NK-92 (cell line): ENCODE measurements around the gene CASP9.
"Not testable (repeated sequence)": the region's sequence is repeated elsewhere in the genome, so short reads cannot be mapped to it uniquely, and the experiment has no call there.

Experiments
- DNase-seq: peaks from one replicate; lab custom pipeline; 2025; ENCODE audit not compliant: unreplicated experiment; lab: John Stamatoyannopoulos, UW

The CASP9 gene

DNA sequence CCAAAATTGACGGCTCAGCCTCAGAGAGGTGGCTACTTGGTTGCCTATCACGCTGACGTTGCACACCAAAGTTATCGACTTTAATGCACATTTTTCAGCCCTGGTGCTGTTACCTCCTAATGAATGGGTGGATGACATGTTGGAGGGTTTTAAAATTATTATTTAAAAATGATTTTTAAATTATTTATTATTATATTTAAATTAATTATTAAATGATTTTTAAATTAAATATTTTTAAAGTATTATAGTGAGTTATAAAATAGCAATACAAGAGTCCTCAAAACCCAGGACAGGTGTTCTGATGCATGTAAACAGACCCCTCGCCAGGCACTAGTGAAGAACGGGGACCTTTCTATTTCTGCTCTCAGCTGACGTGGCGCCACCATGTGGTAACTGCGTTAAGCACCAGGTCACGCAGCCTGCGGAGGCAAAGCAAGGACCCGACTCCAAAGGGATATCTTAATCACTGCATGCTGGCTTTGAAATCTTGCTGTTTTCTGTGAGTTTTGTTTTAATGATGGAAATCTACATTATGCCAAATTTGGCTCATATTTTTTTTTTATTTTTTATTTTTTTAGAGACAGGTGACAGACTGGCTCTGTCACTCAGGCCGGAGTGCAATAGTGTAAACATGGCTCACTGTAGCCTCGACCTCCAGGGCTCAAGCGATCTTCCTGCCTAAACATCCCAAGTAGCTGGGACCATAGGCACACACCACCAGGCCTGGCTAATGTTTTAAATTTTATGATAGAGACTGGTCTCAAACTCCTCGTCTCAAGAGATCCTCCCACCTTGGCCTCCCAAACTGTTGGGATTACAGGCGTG is 22.6 kb downstream of the CASP9 start:
- DNase-seq: no peak

GRCh38 chr1:15500184-15501178 is 23.5 kb downstream of the CASP9 start:
- no peak for DNase-seq

- no peak for DNase-seq
Observed at GRCh38 chr1:15493869-15494390, 30.1 kb downstream of the CASP9 start.

GRCh38 chr1:15492596-15492995 is 31.4 kb downstream of the CASP9 start:
- DNase-seq: no peak

GRCh38 chr1:15491010-15491409 is 33.0 kb downstream of the CASP9 start:
- DNase-seq: not testable (repeated sequence)

GRCh38 chr1:15489052-15489736 is 34.8 kb downstream of the CASP9 start:
- no peak for DNase-seq

DNA sequence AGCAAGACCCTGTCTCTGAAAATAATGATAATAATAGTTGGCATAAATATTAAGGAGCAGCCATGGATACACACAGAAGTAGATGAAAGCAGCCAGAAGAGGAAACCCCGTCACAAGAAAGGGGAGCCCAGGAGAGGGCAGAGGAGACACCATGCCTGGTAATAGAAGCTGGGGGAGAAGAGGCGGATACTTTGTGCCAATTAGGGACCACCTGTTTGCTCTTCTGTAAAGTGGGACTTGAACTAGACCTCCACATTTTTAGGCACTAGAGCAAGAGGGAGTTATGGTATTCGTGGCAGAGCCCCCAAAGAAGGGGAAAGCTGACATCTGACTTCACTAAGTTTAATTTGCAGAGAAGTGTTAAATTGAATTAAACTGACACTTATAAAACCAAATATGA is 35.6 kb downstream of the CASP9 start:
- no peak for DNase-seq

DNA sequence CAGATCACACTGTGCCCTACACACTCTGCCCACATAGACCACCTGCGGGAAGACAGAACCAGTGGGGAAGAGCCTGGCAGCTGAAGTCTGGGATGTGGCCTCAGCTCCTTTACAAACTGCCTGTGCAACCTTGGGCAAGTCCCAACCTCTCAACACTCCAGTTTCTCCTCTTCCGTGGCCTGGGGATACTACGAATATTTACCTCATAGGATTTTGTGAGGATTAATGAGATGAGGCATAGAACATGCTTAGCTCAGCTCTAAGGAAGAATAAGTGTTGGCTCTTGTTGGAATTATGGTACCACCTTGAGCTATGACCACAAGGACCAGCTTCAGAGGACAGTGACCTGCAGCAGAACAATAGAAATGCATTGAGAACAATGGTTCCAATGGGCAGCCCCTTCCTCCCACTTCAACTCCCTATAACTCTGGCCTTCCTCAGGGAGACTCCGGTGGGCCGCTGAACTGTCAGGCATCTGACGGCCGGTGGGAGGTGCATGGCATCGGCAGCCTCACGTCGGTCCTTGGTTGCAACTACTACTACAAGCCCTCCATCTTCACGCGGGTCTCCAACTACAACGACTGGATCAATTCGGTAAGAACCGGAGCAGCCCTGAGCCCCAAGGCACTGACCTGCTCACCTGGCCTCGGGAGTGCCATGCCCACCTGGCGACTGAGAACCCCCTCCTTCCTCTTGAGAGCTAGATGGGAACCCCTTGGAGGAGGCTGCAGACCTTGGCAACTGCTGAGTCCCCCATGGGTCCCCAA is 37.0 kb downstream of the CASP9 start:
- DNase-seq: not testable (repeated sequence)

DNA sequence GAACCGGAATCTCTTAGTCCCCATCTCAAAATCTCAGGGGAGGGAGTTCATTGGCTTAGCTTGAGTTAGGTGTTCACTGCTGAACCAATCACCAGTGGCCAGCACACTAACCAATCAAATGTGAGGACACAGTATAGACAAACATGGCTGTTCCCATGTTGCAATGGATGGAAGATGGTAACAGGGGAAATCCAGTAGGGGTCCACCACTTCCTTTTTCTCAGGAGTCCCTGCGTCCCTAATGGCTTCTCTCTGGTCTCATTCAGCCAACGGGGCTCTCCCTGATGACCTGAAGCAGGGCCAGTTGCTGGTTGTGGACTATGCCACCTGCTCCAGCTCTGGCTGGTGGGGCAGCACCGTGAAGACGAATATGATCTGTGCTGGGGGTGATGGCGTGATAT is 38.4 kb downstream of the CASP9 start:
- DNase-seq: no peak

- not testable (repeated sequence) for DNase-seq
Observed at GRCh38 chr1:15484443-15484842, 39.6 kb downstream of the CASP9 start.

- DNase-seq: no peak
Observed at GRCh38 chr1:15483971-15484370, 40.0 kb downstream of the CASP9 start.

DNA sequence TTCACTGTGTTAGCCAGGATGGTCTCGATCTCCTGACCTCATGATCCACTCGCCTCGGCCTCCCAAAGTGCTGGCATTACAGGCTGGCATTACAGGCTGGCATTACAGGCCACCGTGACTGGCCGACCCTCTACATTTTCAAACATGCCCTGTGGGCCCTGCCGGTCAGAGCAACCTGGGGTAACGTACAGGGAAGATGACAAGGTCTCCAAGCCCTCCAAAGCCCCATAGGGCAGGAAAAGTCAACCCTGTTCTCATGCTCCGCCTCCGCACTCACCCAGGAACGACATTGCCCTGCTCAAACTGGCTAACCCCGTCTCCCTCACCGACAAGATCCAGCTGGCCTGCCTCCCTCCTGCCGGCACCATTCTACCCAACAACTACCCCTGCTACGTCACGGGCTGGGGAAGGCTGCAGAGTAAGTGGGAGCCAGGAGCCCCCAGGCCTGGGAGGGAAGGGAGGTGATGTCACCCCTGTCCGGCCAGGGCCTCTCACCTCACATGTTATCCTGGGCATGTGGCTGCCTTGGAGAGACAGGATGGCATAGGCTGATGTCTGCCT is 41.0 kb downstream of the CASP9 start:
- not testable (repeated sequence) for DNase-seq

DNA sequence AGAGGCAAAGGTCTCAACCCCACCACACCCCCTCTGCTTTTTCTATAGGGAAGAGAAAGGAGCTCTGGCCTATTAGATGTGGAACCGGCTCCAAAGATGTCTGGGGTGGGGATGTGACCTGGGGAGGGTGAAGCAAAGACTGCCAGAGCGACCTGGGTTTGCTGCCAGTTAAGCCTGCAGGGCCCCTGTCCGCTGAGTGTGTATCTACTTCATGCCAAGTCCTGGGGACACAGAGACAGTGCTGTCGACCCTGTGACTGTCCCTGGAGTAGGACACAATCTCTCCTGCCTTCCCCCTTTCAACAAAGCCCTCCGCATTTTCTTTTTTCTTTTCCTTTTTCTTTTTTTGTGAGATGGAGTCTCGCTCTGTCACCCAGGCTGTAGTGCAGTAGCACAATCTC is 41.6 kb downstream of the CASP9 start:
- DNase-seq: not testable (repeated sequence)

DNA sequence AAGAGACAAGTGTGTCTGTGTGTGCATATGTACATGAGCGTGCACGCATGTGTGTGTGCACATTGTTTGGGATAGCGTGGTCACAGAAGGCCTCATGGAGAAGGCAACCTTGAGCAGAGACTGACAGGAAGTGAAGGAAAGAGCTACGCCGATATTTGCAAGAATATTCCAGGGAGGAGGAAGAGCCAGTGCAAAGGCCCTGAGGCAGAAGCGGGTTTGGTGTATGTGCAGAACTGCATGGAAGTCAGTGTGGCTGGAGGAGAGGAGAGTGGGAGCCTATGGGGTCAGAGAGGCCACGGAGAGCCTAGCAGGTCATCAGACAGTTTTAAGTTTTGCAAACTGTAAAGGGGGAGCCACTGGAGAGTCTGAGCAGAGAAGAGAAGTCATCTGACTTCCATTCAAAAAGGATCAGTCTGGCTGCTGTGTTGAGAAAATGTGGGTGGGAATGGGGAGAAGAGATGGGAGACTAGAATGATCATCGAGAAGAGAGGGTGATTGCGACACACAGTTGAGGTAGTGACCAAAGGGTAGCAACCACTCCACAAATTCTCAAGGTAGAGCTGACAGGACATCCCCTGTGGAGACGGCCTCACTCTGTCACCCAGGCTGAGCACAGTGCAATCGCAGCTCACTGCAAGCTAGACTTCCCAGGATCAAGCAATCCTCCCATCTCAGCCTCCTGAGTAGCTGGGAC is 44.2 kb downstream of the CASP9 start:
- no peak for DNase-seq

GRCh38 chr1:15477646-15478212 is 46.3 kb downstream of the CASP9 start:
- DNase-seq: no peak

DNA sequence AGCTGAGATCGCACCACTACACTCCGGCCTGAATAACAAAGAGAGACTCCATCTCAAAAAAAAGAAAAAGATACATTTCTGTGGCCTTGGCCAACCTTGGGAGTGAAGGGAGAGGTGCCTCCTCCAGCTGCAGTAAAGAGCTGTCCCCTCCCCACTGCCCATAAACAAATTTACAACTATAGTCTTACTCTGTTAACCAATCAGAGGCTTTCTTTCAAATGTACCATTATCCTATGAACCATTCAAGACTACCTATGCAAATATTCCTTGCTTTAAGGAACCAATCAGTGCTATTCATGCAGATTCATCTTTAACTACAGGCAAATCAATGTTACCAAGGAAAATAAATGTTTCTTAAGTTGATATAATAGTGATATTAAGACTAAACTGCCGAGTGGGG is 47.1 kb downstream of the CASP9 start:
- no peak for DNase-seq

GRCh38 chr1:15475752-15476314 is 48.2 kb downstream of the CASP9 start, which contains the start of gene CELA2B:
TSS of gene CELA2B (plus strand) at chr1:15476104. CDS start at chr1:15476126, 22 bp downstream.
- DNase-seq: no peak

DNA sequence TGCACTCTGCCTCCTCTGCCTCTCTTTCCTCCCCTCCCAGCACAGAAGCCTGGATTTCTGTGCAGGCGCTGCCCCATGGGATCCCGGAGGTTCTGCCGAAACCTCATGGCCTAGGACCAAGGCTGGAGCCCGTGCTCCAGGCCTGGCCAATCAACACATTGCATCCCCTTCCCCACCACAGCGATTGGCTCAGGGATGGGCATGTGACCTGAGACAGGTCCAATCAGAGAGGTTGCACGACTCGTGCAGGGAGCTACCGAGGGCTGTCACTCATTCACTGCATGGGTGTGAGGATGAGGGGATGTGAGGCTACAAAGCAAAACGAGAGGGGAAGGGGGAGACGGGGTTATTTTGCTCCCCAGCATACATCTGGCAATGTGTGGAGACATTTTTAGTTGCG is 51.4 kb downstream of the CASP9 start:
- DNase-seq: no peak

- not testable (repeated sequence) for DNase-seq
Observed at GRCh38 chr1:15471723-15472122, 52.3 kb downstream of the CASP9 start.
